Gastrocnemius medialis (tissue), 4 donors: ENCODE results near the gene PRR14L.

ENCODE experiments used
- POLR2A ChIP-seq, 2 donors: fragments of 450-650 bp; IDR thresholded peaks; one replicate each; pipeline ENCODE4 v1.6.1; 2017; ENCODE audit warnings: antibody characterized with exemption in 2 of 2, mild to moderate bottlenecking in 2 of 2, moderate library complexity in 2 of 2
- TF ChIP-seq, protein P1 (sequence below), 5 experiments: fragments of 450-650 bp in 3 of 5; fragments of 200-600 bp in 2 of 5; sonication (generic) in 2 of 5; IDR thresholded peaks in 4 of 5; conservative IDR thresholded peaks in 1 of 5; 1 replicate in 4 of 5; 2 replicates in 1 of 5; pipeline ENCODE4 v1.5.1; 2016 to 2019; ENCODE audit warnings: antibody characterized with exemption in 5 of 5, mild to moderate bottlenecking in 3 of 5, moderate library complexity in 3 of 5

DNA sequence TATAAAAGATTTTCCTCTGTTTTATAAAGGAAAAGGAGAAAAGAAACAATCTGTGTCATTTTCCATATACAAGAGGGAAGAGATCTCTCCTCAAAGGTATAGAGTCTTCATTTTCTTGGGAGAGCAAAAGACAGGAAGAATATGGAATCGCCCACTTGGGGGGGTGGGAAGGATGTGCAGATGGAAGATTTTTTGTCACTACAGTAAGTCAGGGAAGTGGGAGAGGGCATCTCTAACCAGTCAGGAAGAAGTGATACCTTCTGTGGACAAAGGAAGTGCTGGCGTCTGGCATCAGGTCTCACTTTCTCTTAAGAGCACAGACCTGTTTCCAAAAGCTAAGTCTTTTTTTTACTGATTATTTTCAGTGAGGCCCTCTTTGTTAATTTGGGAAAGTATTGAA lies 1.4 kb downstream of the PRR14L start:
- TF ChIP-seq, protein P1, sequence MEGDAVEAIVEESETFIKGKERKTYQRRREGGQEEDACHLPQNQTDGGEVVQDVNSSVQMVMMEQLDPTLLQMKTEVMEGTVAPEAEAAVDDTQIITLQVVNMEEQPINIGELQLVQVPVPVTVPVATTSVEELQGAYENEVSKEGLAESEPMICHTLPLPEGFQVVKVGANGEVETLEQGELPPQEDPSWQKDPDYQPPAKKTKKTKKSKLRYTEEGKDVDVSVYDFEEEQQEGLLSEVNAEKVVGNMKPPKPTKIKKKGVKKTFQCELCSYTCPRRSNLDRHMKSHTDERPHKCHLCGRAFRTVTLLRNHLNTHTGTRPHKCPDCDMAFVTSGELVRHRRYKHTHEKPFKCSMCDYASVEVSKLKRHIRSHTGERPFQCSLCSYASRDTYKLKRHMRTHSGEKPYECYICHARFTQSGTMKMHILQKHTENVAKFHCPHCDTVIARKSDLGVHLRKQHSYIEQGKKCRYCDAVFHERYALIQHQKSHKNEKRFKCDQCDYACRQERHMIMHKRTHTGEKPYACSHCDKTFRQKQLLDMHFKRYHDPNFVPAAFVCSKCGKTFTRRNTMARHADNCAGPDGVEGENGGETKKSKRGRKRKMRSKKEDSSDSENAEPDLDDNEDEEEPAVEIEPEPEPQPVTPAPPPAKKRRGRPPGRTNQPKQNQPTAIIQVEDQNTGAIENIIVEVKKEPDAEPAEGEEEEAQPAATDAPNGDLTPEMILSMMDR (IDR thresholded peaks at IDR 0.05 in 4 of 5, conservative IDR thresholded peaks at IDR 0.05 in 1 of 5) = no peak
- TF ChIP-seq POLR2A (IDR thresholded peaks at IDR 0.05) = no peak
